IPS-20b (cell line): Measurements from ENCODE around the gene LMOD2.

ENCODE experiments used
- H3K27ac ChIP-seq: one replicate; pipeline ENCODE4 v1.5.1; 2013; ENCODE audit warnings: low read length
- H3K27me3 ChIP-seq: 2 replicates; pipeline ENCODE4 v1.6.1; 2013; ENCODE audit warnings: mild to moderate bottlenecking, low read length, inconsistent platforms; ENCODE audit not compliant: insufficient read depth
- H3K36me3 ChIP-seq: 2 replicates; pipeline ENCODE4 v1.6.1; 2013; ENCODE audit warnings: low read depth, mild to moderate bottlenecking, inconsistent platforms, low read length, moderate library complexity; ENCODE audit not compliant: insufficient read depth
- H3K4me1 ChIP-seq: 2 replicates; pipeline ENCODE4 v1.6.1; 2013; ENCODE audit warnings: mild to moderate bottlenecking, control low read depth, inconsistent platforms, low read length, moderate library complexity; ENCODE audit not compliant: insufficient read depth
- H3K4me3 ChIP-seq: 2 replicates; pipeline ENCODE4 v1.5.1; 2013; ENCODE audit warnings: mild to moderate bottlenecking, low read length, inconsistent platforms
- H3K9ac ChIP-seq: 2 replicates; pipeline ENCODE4 v1.6.1; 2013; ENCODE audit warnings: low read depth, mild to moderate bottlenecking, inconsistent platforms, low read length, moderate library complexity
- H3K9me3 ChIP-seq: 2 replicates; pipeline ENCODE4 v1.6.1; 2013; ENCODE audit warnings: mild to moderate bottlenecking, low read depth, low read length, inconsistent platforms; ENCODE audit not compliant: insufficient read depth

LMOD2 gene

GRCh38 chr7:123661765-123662164, 6.1 kb downstream of the LMOD2 start:
- H3K4me1 ChIP-seq, result no peaks in the 10 kb centered on the region; the same call in 1 of the 2 replicates
- no peak overlapping the region for H3K27ac ChIP-seq
- no peak overlapping the region for H3K4me3 ChIP-seq
- H3K9me3 ChIP-seq, result no peaks in the 10 kb centered on the region
- no peaks in the 10 kb centered on the region for H3K36me3 ChIP-seq
- no peak overlapping the region for H3K9ac ChIP-seq
- no peaks in the 10 kb centered on the region for H3K27me3 ChIP-seq

- H3K9me3 ChIP-seq, result no peaks in the 10 kb centered on the region
- no peak overlapping the region for H3K27ac ChIP-seq
- no peak overlapping the region for H3K4me3 ChIP-seq
- no peaks in the 10 kb centered on the region for H3K36me3 ChIP-seq
- no peaks in the 10 kb centered on the region for H3K27me3 ChIP-seq
- H3K4me1 ChIP-seq, result no peaks in the 10 kb centered on the region; the same call in 1 of the 2 replicates
- H3K9ac ChIP-seq, result no peak overlapping the region
Measured at GRCh38 chr7:123662293-123662692, 6.6 kb downstream of the LMOD2 start.

GRCh38 chr7:123662755-123663154, 7.1 kb downstream of the LMOD2 start:
- no peaks in the 10 kb centered on the region for H3K36me3 ChIP-seq
- no peaks in the 10 kb centered on the region; the same call in 1 of the 2 replicates for H3K4me1 ChIP-seq
- no peak overlapping the region for H3K27ac ChIP-seq
- no peaks in the 10 kb centered on the region for H3K9me3 ChIP-seq
- H3K9ac ChIP-seq, result no peak overlapping the region
- no peaks in the 10 kb centered on the region for H3K27me3 ChIP-seq
- no peak overlapping the region for H3K4me3 ChIP-seq

- Histone ChIP-seq H3K27ac (no peak overlapping the region), H3K9me3 (no peaks in the 10 kb centered on the region), H3K4me1 (no peaks in the 10 kb centered on the region; the same call in 1 of the 2 replicates), H3K9ac (no peak overlapping the region), H3K27me3 (no peaks in the 10 kb centered on the region), H3K4me3 (no peak overlapping the region), H3K36me3 (no peaks in the 10 kb centered on the region)
Measured at GRCh38 chr7:123663200-123663599, 7.5 kb downstream of the LMOD2 start.

- Histone ChIP-seq H3K4me3 (no peak overlapping the region), H3K27ac (no peak overlapping the region), H3K9me3 (no peaks in the 10 kb centered on the region)
Measured at GRCh38 chr7:123665157-123665556, 9.5 kb downstream of the LMOD2 start.

GRCh38 chr7:123665896-123666295, 10.2 kb downstream of the LMOD2 start:
- no peaks in the 10 kb centered on the region for H3K9me3 ChIP-seq
- no peaks in the 10 kb centered on the region for H3K36me3 ChIP-seq
- no peak overlapping the region for H3K27ac ChIP-seq
- H3K27me3 ChIP-seq, result no peaks in the 10 kb centered on the region
- no peaks in the 10 kb centered on the region; the same call in 1 of the 2 replicates for H3K4me1 ChIP-seq
- no peak overlapping the region for H3K4me3 ChIP-seq
- H3K9ac ChIP-seq, result no peak overlapping the region

More at GRCh38 chr7:123665157-123665556, 9.5 kb downstream of the LMOD2 start:
- Histone ChIP-seq H3K9ac (no peak overlapping the region), H3K4me1 (no peaks in the 10 kb centered on the region; the same call in 1 of the 2 replicates), H3K27me3 (no peaks in the 10 kb centered on the region), H3K36me3 (no peaks in the 10 kb centered on the region)

GRCh38 chr7:123666492-123666891, 10.8 kb downstream of the LMOD2 start:
- H3K9me3 ChIP-seq, result no peaks in the 10 kb centered on the region
- no peaks in the 10 kb centered on the region for H3K27me3 ChIP-seq
- H3K27ac ChIP-seq, result no peak overlapping the region
- no peak overlapping the region for H3K9ac ChIP-seq
- H3K36me3 ChIP-seq, result no peaks in the 10 kb centered on the region
- H3K4me3 ChIP-seq, result no peak overlapping the region
- H3K4me1 ChIP-seq, result no peaks in the 10 kb centered on the region; the same call in 1 of the 2 replicates

- H3K27me3 ChIP-seq, result no peaks in the 10 kb centered on the region
- no peak overlapping the region for H3K27ac ChIP-seq
- H3K9me3 ChIP-seq, result no peaks in the 10 kb centered on the region
- H3K9ac ChIP-seq, result no peak overlapping the region
- no peaks in the 10 kb centered on the region for H3K36me3 ChIP-seq
- no peaks in the 10 kb centered on the region; the same call in 1 of the 2 replicates for H3K4me1 ChIP-seq
- no peak overlapping the region for H3K4me3 ChIP-seq
Measured at GRCh38 chr7:123669485-123669884, 13.8 kb downstream of the LMOD2 start.

- no peaks in the 10 kb centered on the region for H3K9me3 ChIP-seq
- H3K27ac ChIP-seq, result no peak overlapping the region
- no peaks in the 10 kb centered on the region; the same call in 1 of the 2 replicates for H3K4me1 ChIP-seq
- H3K9ac ChIP-seq, result no peak overlapping the region
- no peaks in the 10 kb centered on the region for H3K27me3 ChIP-seq
- H3K4me3 ChIP-seq, result no peak overlapping the region
- H3K36me3 ChIP-seq, result no peaks in the 10 kb centered on the region
Measured at GRCh38 chr7:123673137-123673732, 17.6 kb downstream of the LMOD2 start.

GRCh38 chr7:123673752-123674398, 18.2 kb downstream of the LMOD2 start:
- Histone ChIP-seq H3K27me3 (no peaks in the 10 kb centered on the region), H3K9me3 (no peaks in the 10 kb centered on the region), H3K36me3 (no peaks in the 10 kb centered on the region), H3K27ac (no peak overlapping the region), H3K4me3 (no peak overlapping the region), H3K4me1 (no peaks in the 10 kb centered on the region; the same call in 1 of the 2 replicates), H3K9ac (no peak overlapping the region)

GRCh38 chr7:123674399-123675180, 18.9 kb downstream of the LMOD2 start:
- Histone ChIP-seq H3K27me3 (no peaks in the 10 kb centered on the region), H3K4me3 (no peak overlapping the region), H3K9ac (no peak overlapping the region), H3K36me3 (no peaks in the 10 kb centered on the region), H3K4me1 (no peaks in the 10 kb centered on the region), H3K9me3 (no peaks in the 10 kb centered on the region), H3K27ac (no peak overlapping the region)

GRCh38 chr7:123675181-123675473, 19.5 kb downstream of the LMOD2 start:
- Histone ChIP-seq H3K9ac (no peak overlapping the region), H3K36me3 (no peaks in the 10 kb centered on the region; the same call in 1 of the 2 replicates), H3K4me3 (no peak overlapping the region), H3K4me1 (no peaks in the 10 kb centered on the region), H3K27me3 (no peaks in the 10 kb centered on the region), H3K9me3 (no peaks in the 10 kb centered on the region), H3K27ac (no peak overlapping the region)
